ENCODE measurements around the gene RGS2.

Gene RGS2

DNA sequence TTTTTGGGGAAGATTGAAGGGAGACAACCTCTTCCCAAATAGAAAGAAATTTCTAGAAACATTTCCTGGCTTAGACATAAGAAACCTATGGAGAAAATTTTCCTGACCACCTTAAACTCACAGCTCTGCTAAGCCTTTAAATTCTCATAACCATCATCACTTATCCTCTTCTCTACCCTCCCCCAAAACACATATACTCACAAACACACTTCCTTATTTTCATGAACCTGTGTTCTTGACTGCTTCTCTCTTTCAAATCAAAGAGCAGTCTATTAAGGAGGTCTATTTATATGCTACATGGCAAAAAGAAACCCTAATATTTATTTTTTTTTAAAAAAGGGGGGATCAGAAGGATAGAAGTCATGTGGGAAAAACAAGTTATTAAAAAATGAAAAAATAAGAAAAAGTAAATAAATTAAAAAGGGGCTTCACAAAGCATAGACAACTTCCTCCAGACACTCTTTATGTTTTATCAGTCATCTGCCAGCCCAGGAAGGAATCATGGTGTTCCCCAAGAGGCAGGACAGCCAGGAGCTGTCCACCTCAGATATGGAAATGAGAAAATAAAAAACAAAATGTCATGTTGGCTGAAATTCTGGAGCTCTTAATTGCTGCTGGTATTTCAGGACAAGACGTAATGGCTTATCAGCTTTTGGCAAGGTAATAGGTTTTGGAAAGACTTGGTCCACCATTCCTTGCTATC lies 12.8 kb upstream of the RGS2 start:
- no peak for DNase-seq (ENCODE audit: low read depth in 2 of 2)

DNA sequence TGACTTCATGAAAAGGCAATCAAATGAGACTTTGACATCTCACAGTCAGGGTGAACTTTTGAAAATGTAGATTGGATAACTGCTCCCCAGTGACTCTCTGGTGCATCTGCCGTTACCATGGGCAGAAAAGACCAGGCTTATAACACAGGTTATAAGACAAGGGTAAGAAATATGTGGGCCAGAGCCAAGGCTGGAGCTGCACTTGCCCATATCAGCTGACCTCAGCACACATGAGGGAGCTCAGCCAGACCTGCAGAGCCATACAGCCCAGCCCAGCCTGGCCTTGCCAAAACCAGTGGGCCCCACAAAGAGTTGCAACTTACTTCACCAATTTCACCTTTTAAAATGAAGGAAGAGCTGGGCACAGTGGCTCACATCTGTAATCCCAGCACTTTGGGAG lies 11.7 kb upstream of the RGS2 start:
- no peak for DNase-seq (ENCODE audit: low read depth in 2 of 2)

DNA sequence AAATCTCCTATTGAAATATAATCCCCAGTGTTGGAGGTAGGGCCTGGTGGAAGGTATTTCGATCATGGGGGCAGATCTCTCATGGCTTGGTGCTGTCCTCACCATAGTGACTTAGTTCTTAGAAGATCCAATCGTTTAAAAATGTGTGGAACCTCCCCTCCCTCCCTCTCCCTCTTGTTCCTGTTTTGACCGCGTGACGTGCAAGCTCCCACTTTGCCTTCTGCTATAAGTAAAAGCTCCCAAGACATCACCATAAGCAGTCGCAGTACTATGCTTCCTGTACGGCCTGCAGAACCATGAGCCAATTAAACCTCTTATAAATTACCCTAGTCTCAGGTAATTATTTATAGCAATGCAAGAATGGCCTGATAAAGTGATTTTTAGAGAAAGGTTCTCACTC lies 10.9 kb upstream of the RGS2 start:
- no peak for DNase-seq (ENCODE audit: low read depth in 2 of 2)

DNA sequence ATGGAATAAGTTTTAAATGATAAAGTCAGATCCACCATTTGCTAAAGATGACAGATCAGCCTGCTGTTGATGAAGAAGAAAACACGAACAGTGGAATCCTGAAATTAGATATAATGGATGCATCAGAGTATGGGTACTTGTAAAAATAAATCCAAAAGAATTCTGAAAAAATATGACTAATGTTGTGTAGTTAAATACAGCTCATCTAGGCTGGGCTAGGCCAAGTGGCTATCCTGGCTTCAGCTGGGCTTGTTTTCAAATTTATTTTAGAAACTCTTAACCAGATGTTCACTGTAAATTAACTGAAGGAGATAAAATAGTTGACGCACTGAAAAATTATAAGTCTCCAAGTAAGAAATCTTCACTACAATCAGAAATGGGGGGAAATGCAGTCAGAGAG lies 7.4 kb upstream of the RGS2 start:
- no peak for DNase-seq (ENCODE audit: low read depth in 2 of 2)

DNA sequence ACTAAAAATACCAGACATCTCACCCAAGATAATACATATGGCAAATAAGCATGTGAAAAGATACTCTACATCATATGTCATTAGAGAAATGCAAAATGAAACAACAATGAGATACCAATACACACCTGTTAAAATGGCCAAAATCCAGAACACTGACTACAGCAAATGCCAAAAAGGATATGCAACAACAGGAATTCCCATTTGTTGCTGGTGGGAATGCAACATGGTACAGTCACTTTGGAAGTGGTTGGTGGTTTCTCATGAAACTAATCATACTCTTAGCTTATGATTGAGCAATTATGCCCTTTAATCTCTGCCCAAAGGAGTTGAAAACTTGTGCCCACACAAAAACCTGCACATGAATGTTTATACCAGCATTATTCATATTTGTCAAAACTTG lies 6.4 kb upstream of the RGS2 start:
- DNase-seq (ENCODE audit: low read depth in 2 of 2), result no peak

DNA sequence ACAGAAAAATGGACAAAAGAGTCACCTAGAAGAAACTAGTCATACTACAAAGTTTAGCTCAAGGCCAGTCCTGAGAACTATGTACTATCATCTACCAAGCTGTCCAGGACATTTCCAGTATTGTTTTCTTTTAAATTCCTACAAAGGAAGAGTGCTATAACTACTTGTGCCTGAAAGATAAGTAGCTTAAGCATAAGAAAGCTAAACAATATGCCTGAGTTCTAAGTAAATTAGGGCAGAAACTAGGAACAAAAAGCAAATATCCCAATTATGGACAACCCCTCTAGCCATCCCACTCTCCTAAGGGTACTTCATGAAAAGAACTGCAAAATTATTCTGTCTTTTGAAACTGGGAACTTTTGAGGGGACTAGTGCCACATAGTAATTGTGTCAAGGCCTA lies 5.3 kb upstream of the RGS2 start:
- DNase-seq (ENCODE audit: low read depth in 2 of 2), result no peak

DNA sequence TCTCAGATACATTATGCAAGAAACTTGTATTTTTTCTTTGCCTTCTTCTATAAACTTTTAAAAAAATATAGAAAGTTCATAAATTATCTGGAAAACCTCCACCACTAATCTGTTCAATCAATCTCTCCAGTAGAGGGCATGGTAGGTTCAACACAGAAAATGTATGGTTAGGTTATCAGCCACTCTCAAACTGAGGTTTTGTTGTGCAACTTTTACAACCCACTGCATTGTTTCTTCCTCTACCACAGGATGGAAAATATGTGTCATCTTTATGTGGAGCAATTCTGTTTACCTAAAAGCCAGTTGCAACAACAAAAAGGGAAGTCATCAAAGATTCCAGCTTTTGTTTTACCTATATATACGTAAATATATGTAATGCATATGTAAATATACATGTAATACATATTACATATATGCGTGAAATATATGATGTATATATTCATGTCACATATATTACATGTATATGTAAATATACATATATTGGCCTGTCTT lies 3.0 kb upstream of the RGS2 start:
- peak; percentile 80 to 83 for DNase-seq (ENCODE audit: low read depth in 2 of 2)

DNA sequence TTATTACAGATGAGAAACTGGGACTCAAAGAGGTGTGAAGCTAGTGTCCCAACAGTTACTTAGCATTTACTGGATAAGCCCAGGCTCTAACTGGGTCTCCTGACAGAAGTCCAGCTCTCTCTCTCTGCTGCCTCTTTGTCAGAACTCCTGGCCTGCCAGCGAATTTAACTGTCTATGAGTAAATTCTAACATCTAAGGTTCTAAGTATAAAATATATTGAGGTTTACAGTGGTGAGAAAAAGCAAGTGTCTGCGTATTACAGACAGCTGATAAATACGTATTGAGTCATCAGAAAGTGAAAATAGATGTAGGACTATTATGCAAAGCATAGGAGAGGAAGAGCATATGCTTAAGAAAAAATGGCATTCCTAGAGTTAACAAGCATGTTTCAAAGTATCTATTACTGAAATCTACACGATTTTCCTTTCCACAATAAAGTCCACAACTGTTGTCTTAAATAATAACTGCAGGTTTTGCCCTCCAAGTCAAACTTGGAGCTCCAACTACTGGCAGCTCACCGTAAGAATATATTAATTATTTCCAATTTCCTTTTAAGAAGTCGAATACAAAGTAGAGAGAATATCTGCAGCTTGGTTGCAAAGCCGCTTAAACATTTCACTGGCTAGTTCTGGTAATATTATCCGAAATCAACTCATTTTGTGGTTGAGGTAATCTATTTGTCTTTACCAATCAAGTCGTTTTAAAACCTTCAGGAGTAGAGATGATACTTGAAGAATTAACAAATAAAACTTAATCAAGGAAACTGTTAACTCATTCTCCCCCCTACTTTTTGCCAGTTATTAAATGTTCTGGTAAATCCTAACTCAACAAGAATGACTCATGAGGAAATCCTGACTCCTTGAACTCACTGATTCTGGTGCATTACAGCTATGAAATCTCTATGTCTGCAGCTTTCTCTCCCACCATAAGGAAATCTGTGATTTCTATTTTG lies 1.4 kb upstream of the RGS2 start:
- DNase-seq (ENCODE audit: low read depth in 2 of 2), result no peak

DNA sequence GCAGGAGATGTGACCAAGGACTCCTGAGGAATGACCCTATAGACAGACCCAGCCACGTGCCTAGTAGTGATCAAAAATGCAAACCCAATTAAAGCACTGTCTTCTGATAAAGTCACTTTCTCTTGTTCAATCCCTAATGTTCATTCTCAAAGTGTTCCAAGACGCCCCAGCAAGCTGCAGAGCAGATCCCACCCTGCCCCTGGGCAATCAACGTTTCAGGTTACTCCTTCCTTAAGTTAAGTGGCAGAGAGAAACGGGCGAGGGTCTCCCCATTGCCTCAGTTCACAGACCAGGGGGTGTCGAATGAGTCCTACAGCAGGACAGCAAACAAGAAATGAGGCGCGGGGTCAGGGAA lies 699 bp upstream of the RGS2 start:
- DNase-seq (ENCODE audit: low read depth in 2 of 2), result no peak

DNA sequence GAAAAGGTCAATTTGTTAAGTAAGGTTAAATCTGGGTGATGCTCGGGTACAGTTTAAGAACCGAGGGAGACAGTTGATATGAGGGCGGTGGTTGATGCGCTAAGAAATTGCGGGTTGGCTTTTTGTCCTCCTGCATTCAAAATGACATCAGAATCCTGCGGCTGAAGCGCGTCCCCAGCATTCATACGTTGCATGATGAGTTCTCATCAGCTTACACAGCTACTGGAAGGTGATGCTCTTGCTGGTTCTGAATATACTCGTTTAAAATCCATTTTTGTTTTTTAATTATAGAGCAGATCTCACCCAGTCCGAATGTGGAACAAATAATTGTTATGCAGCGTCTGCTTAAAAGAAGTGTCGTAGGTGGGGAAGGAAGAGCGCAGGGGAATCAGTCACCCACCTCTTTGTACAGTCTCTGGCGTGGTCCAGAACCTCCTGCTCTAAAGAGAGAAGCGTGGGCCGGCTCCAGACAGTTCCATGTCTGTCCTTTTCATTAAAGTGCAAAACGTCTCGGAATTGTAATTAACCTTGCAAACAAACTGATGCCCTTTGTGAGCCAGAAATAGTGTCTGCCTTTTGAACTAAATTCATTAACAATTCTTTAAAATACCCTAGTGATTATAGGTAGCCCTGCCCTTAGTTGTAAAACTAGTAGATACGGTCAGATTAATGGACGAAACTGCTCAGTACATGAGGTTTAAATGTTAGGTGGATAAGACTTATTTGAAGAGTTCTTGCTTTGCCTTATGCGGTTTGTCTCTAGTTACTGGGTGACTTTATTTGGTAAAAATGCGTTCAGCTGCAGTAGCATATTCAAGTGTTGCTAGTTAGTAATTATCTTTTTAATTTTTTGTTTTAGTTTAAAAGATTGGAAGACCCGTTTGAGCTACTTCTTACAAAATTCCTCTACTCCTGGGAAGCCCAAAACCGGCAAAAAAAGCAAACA lies 741 bp downstream of the RGS2 start:
- DNase-seq (ENCODE audit: low read depth in 2 of 2), result no peak

DNA sequence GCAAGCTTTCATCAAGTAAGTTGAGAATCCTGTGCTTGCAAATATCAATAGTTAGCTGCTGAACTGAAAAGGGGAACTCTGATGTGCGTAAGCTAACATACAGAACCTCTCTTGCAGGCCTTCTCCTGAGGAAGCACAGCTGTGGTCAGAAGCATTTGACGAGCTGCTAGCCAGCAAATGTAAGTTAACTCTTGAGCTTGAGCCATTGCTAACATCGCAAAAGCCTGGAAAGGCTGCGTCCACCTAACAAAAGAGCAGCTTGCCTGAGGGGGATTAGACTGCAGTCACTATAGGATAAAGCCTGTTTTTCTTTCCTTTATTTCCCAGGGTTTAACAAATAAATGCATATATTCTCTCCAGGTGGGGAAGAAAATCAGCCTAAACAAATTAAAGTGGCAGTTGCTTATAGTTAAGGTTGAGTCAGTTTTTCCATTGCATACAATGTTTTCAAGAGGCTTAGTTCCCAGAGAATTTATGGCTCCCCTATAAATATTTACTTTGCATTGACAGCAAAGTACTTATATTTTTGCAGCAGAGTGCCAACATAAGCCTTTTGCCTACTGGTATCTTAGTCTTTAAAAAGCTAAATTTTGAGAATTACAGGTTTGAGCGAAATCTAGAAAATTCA lies 1.5 kb downstream of the RGS2 start:
- no peak for DNase-seq (ENCODE audit: low read depth in 2 of 2)

DNA sequence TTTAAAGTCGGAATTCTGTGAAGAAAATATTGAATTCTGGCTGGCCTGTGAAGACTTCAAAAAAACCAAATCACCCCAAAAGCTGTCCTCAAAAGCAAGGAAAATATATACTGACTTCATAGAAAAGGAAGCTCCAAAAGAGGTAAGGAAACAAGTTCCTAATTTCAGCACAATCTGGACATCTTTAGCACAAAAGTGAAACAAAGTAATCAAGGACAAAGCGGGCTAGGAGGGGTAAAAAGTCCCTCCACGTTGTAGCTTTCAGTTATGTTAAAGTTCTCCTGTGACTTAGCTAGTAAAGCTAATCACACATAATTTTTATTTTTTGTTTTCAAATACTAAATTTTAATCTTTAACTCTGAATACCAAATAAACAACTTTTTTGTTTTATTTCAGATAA lies 2.2 kb downstream of the RGS2 start:
- DNase-seq (ENCODE audit: low read depth in 2 of 2), result no peak

DNA sequence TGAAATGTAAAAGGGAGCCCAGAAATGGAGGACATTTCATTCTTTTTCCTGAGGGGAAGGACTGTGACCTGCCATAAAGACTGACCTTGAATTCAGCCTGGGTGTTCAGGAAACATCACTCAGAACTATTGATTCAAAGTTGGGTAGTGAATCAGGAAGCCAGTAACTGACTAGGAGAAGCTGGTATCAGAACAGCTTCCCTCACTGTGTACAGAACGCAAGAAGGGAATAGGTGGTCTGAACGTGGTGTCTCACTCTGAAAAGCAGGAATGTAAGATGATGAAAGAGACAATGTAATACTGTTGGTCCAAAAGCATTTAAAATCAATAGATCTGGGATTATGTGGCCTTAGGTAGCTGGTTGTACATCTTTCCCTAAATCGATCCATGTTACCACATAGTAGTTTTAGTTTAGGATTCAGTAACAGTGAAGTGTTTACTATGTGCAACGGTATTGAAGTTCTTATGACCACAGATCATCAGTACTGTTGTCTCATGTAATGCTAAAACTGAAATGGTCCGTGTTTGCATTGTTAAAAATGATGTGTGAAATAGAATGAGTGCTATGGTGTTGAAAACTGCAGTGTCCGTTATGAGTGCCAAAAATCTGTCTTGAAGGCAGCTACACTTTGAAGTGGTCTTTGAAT lies 2.9 kb downstream of the RGS2 start:
- no peak for DNase-seq (ENCODE audit: low read depth in 2 of 2)

DNA sequence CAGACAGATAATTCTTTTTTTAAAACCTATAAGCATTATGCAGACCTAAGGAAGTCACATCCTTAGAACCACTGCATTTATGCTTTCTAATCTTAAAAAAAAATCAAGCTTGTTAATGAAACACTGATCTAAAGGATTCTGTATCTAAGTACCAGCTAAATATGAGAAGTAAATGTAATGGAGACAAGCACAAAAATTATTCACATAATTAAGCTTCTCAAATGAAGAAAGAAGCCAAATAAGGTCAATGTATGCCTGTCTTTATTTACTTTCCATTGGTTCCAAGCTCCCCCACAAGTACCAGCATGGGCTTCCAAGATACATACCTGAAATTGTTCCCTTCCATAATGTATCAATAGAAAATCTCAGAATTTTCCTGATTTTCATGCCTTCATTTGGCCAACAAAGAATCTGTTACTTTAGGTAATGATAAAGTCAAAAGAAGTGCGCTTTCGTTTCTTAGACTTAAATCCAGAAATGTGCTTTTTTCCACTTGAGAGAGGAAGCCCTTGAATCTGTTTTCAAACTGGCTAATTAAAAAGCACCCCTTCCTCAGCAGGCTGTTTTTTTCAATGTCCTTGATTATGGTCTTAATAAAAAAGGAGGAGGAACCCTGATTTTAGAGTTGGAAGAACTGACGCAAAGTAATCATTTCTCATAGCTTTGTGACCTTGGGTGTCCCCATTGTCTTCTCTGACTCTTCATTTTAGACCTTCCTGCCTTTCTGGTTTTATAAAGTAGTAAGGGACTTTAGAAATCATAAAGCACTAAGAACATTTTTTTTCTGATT lies 3.8 kb downstream of the RGS2 start:
- DNase-seq (ENCODE audit: low read depth in 2 of 2), result no peak

DNA sequence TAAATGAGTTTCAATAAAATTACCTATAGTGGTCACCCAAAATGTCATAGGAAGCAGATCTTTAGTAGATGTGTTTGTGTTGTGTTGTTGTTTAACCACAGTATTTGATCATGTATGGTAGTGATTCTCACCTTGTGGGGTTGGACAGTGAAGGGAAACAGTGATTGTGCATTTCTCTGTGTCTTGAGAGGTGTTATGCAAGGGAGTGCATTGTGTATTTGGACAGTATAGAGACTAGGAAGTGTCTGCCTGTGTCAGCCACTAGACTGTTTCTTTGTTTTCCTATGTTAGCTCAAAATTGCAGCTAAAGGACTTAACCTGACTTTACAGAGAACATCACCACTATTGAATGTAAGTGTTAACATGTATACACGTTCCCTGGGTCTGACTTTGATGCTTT lies 6.0 kb downstream of the RGS2 start:
- DNase-seq (ENCODE audit: low read depth in 2 of 2), result no peak

DNA sequence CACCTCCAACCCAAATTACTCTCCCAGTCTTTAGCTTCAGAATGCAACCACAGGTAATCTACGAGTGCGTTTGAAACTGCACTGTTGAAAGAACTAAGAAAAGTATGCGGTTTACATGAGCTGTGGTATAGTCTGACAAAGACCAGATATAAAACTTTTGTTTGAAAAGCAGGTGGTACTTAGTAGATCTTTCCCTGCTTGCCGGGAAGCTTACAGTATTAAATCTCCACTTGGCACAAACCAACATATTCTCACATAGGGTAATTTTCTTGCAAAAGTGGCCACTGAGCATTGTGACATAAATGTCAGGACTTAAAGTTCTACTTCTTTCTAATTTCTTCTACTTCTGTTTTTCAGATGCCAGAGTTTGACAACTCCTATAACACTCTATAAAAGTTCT lies 8.4 kb downstream of the RGS2 start:
- DNase-seq (ENCODE audit: low read depth in 2 of 2), result no peak

DNA sequence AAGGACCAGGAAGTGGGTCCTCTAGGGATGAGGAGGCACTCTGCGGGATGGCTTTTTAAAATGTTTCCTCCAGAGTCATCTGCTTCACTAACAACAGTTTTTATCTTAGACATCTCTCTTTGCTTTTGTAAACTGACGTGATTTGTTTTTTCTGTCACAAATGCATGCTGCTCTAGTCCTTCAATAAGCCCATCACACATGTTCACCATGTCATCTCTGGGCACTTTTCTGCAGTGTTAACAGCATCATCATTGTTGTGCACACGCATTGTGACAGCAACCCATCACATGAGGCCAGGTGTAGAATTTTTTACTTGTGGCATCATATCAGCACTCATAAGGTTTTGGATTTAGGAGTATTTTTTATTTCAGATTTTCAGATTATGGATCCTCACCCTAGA lies 12.5 kb downstream of the RGS2 start:
- DNase-seq (ENCODE audit: low read depth in 2 of 2), result no peak

DNA sequence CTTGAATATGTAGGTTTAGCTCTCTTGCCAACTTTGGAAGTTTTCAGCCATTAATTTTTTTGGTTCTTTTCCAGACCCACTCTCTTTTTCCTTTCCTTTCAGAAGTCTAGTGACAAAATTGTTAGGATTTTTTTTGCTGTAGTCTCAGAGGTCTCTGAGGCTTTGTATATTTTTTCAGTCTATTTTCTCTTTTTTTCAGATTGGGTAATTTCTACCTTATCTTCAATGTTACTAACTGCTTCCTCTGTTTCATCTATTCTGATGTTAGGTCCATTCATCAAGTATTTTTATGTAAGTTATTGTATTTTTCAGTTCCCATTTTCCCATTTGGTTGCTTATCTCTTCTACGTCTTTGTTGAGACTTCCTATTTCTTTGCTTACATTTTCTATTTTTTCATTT lies 15.7 kb downstream of the RGS2 start:
- DNase-seq (ENCODE audit: low read depth in 2 of 2), result no peak

DNA sequence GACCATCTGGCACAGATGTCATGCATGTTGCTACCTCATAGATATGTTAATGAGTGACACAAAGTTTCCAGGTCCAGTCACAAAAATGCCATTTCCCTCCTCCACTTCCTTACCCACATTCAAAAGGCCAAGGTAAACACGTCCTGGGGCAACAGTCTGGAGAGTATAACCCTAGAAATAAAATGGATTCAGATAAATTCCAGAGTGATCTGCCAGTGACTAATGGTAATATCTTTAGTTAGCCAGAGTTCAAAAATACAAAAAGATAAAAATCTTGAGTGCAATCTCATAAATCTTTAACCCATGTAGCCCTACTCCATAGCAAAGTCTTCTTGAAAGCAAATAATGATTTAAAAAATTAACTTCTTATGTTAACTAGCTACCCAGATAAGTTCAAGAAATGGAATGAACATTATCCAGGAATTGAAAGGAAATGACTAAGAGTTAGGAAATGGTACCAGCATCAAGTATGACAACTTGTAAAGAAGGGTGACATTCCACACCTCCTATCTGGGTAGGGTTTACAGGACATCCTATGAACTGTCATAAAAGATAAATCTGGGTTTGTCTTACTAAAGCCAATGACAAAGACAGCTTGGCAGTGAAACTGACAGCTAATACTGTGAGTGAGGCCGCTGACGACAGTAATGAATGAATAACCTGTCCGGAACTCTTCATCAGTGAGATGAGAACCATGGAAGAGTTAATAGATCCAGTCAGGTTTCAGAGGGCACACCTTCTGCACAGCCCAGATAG lies 18.1 kb downstream of the RGS2 start:
- no peak for DNase-seq (ENCODE audit: low read depth in 2 of 2)

All from fibroblast of skin of left quadriceps (primary cell).